GM12878 (cell line): Measurements from ENCODE around the gene HLX. TPM values are rescaled to one million over a fixed set of nuclear protein-coding genes. Genes with fewer than 3 reads are reported as not detected.

Experiments
- ATAC-seq: fragments of 200-7000 bp; cut with Tn5 transposase; 3 replicates; pipeline ENCODE4 v1.9.1; 2020; ENCODE audit warnings: mild to moderate bottlenecking, moderate library complexity
- BruUV-seq: library from RNA; stranded (reverse); fragments of 400-500 nt; replicated peaks from 2 replicates; lab custom pipeline; 2021; lab: Mats Ljungman, UMichigan
- CTCF ChIA-PET: fragments of 300-600 bp; sonication (Branson Sonifier 250); formaldehyde crosslinking; extraction: SDS; loops from one replicate; lab custom pipeline; 2021; ENCODE audit warnings: inconsistent platforms; lab: Yijun Ruan, JAX
- POLR2A ChIA-PET: fragments of 350-600 bp; formaldehyde crosslinking; extraction: SDS; loops from one replicate; lab custom pipeline; 2021; ENCODE audit warnings: inconsistent platforms; lab: Charles Lee
- RAD21 ChIA-PET: fragments of 300-600 bp; sonication (Branson Sonifier 250); formaldehyde crosslinking; loops from one replicate; lab custom pipeline; 2023; ENCODE audit warnings: antibody characterized with exemption; ENCODE audit not compliant: unreplicated experiment; lab: Charles Lee
- SMC1A ChIA-PET: fragments of 300-600 bp; sonication (Branson Sonifier 250); formaldehyde crosslinking; loops from one replicate; lab custom pipeline; 2023; ENCODE audit not compliant: unreplicated experiment, uncharacterized antibody; lab: Charles Lee
- DNase-seq: peaks from one replicate; pipeline ENCODE4 v3.0.0-alpha.2; 2011; ENCODE audit warnings: low read depth, low spot score
- FAIRE-seq: peaks from 3 replicates; lab custom pipeline; 2011; peaks lifted over from hg19 to GRCh38; lab: Jason Lieb, UNC
- H2AFZ ChIP-seq: 2 replicates; pipeline ENCODE4 v1.6.0; 2011; ENCODE audit warnings: low read depth, low read length, control low read depth; ENCODE audit not compliant: control insufficient read depth
- H3K27ac ChIP-seq: 2 replicates; pipeline ENCODE4 v1.5.1; 2011; ENCODE audit warnings: control low read depth; ENCODE audit not compliant: control insufficient read depth, insufficient read depth
- H3K27me3 ChIP-seq, 2 experiments: replicated peaks in 1 of 2; 2 replicates each; pipeline versions ENCODE4 v1.6.0 to v1.6.1; 2011; ENCODE audit warnings: low read length in 1 of 2; ENCODE audit not compliant: control insufficient read depth in 2 of 2, insufficient read depth in 2 of 2
- H3K36me3 ChIP-seq, 2 experiments: 2 replicates each; pipeline ENCODE4 v1.5.1; 2011; ENCODE audit warnings: low read length in 1 of 2; ENCODE audit not compliant: control insufficient read depth in 2 of 2, insufficient read depth in 2 of 2
- H3K4me1 ChIP-seq: 2 replicates; pipeline ENCODE4 v1.6.1; 2011; ENCODE audit warnings: mild to moderate bottlenecking, low read length, moderate library complexity, mixed read lengths; ENCODE audit not compliant: control insufficient read depth, insufficient read depth
- H3K4me2 ChIP-seq: 2 replicates; pipeline ENCODE4 v1.6.0; 2011; ENCODE audit warnings: control low read depth; ENCODE audit not compliant: control insufficient read depth, insufficient read depth
- H3K4me3 ChIP-seq: fragments of 200-600 bp; sonication (generic); 2 replicates; pipeline ENCODE4 v1.5.1; 2016
- H3K79me2 ChIP-seq: 2 replicates; pipeline ENCODE4 v1.6.0; 2011; ENCODE audit warnings: low read length; ENCODE audit not compliant: control insufficient read depth, insufficient read depth
- H3K9ac ChIP-seq: 2 replicates; pipeline ENCODE4 v1.8.0; 2011; ENCODE audit warnings: low read length, control low read depth, mixed read lengths; ENCODE audit not compliant: control insufficient read depth, insufficient read depth
- H3K9me3 ChIP-seq: replicated peaks from 3 replicates; pipeline ENCODE4 v1.5.1; 2011; ENCODE audit warnings: mild to moderate bottlenecking, low read length; ENCODE audit not compliant: control insufficient read depth, insufficient read depth
- H4K20me1 ChIP-seq: 2 replicates; pipeline ENCODE4 v1.6.0; 2011; ENCODE audit not compliant: control insufficient read depth, insufficient read depth
- BMI1 ChIP-seq: fragments of 450-650 bp; IDR thresholded peaks from 2 replicates; pipeline ENCODE4 v1.6.1; 2016; ENCODE audit warnings: mild to moderate bottlenecking, moderate library complexity, borderline replicate concordance
- CBX5 ChIP-seq: sonication (generic); IDR thresholded peaks from 2 replicates; pipeline ENCODE4 v1.6.1; 2016; ENCODE audit warnings: low read depth, moderate library complexity, mild to moderate bottlenecking, inconsistent platforms
- CREB1 ChIP-seq: IDR thresholded peaks from 2 replicates; pipeline ENCODE4 v1.6.1; 2012; ENCODE audit warnings: low read depth, mild to moderate bottlenecking, inconsistent platforms
- GATAD2B ChIP-seq: fragments of 450-650 bp; conservative IDR thresholded peaks from 2 replicates; pipeline ENCODE4 v1.6.1; 2017; ENCODE audit warnings: low read depth, mild to moderate bottlenecking, moderate library complexity
- HDAC2 ChIP-seq: fragments of 200-600 bp; sonication (generic); IDR thresholded peaks from 2 replicates; pipeline ENCODE4 v1.6.1; 2017
- IRF4 ChIP-seq: IDR thresholded peaks from 2 replicates; pipeline ENCODE4 v1.6.1; 2011; ENCODE audit warnings: low read depth, low read length
- KAT2A ChIP-seq: conservative IDR thresholded peaks from 2 replicates; pipeline ENCODE4 v1.6.1; 2011; ENCODE audit warnings: low read depth, low read length; ENCODE audit not compliant: control insufficient read depth
- KLF5 ChIP-seq: fragments of 450-650 bp; IDR thresholded peaks from 2 replicates; pipeline ENCODE4 v1.6.1; 2014; ENCODE audit warnings: mild to moderate bottlenecking; ENCODE audit not compliant: partially characterized antibody
- MEF2A ChIP-seq: IDR thresholded peaks from 2 replicates; pipeline ENCODE4 v1.6.1; 2011; ENCODE audit warnings: low read depth, mild to moderate bottlenecking, low read length, moderate library complexity; ENCODE audit not compliant: insufficient read depth
- MYC ChIP-seq: IDR thresholded peaks from 2 replicates; pipeline ENCODE4 v1.6.1; 2011; ENCODE audit warnings: mild to moderate bottlenecking, low read length, moderate library complexity, inconsistent platforms; ENCODE audit not compliant: insufficient read depth, insufficient replicate concordance, insufficient read length, severe bottlenecking
- POLR2AphosphoS5 ChIP-seq: IDR thresholded peaks from 2 replicates; pipeline ENCODE4 v1.6.1; 2011; ENCODE audit warnings: mild to moderate bottlenecking, low read length, inconsistent platforms
- RELA ChIP-seq: fragments of 450-650 bp; IDR thresholded peaks from 2 replicates; pipeline ENCODE4 v1.8.0; 2014; ENCODE audit warnings: borderline replicate concordance; ENCODE audit not compliant: partially characterized antibody
- REST ChIP-seq: IDR thresholded peaks from 2 replicates; pipeline ENCODE4 v1.6.1; 2012; ENCODE audit warnings: mild to moderate bottlenecking, low read depth, low read length
- RUNX3 ChIP-seq: IDR thresholded peaks from 2 replicates; pipeline ENCODE4 v1.6.1; 2012; ENCODE audit warnings: low read length, inconsistent platforms
- SIX5 ChIP-seq: IDR thresholded peaks from 2 replicates; pipeline ENCODE4 v1.6.1; 2011; ENCODE audit warnings: mild to moderate bottlenecking, low read depth, low read length, moderate library complexity; ENCODE audit not compliant: severe bottlenecking
- USF1 ChIP-seq: IDR thresholded peaks from 2 replicates; pipeline ENCODE4 v1.6.1; 2011; ENCODE audit warnings: borderline replicate concordance, low read depth, mild to moderate bottlenecking, moderate library complexity, mixed read lengths, low read length; ENCODE audit not compliant: insufficient read depth; ENCODE audit errors: extremely low read length
- ZNF384 ChIP-seq: IDR thresholded peaks from 2 replicates; pipeline ENCODE4 v1.6.1; 2012; ENCODE audit warnings: low read depth, mild to moderate bottlenecking, low read length, improper control_type of control experiment, borderline replicate concordance
- ZNF622 ChIP-seq: fragments of 450-650 bp; IDR thresholded peaks from 2 replicates; pipeline ENCODE4 v1.6.1; 2017; ENCODE audit warnings: mild to moderate bottlenecking, inconsistent platforms
- WGBS: methylation state at CpG from one replicate; pipeline ENCODE4 v1.1.6; 2016; ENCODE audit warnings: low lambda C conversion rate; ENCODE audit not compliant: insufficient replicate concordance, insufficient coverage; ENCODE audit errors: missing lambda C conversion rate; 5-methylcytosine and 5-hydroxymethylcytosine counted together
- in situ Hi-C: fragments of 300-500 bp; cut with MboI; formaldehyde crosslinking; loops from 9 replicates; pipeline ENCODE4 v1.14.3; 2018; ENCODE audit warnings: mixed read lengths
- intact Hi-C: fragments of 100-400 bp; cut with micrococcal nuclease; formaldehyde crosslinking; loops from one replicate; pipeline ENCODE4 v1.14.2; 2022; ENCODE audit not compliant: unreplicated experiment
- polyA plus RNA-seq, 11 experiments: library from polyadenylated mRNA; depleted of rRNA in 4 of 11; unstranded in 6 of 11; stranded (reverse) in 5 of 11; fragments of >200 nt; fragmentation: Nextera tagmentation in 4 of 11; fragmentation: Illumina TruSeq in 1 of 11; extraction: Ambion mirVana in 4 of 11; extraction: Trizol in 1 of 11; gene quantifications; 1 replicate in 1 of 11; 2 replicates in 10 of 11; pipeline versions ENCODE4 v1.2.1 to v1.2.3, GENCODE V29; 2011 to 2016; ENCODE audit warnings: inconsistent platforms in 2 of 11, missing spikeins in 2 of 11, low read depth in 1 of 11
- total RNA-seq, 4 experiments: library from RNA; depleted of rRNA in 3 of 4; stranded (reverse); fragments of >200 nt in 3 of 4; fragmentation: Illumina TruSeq in 1 of 4; extraction: Trizol in 1 of 4; gene quantifications; 2 replicates each; pipeline versions ENCODE4 v1.2.1 to v1.2.3, GENCODE V29; 2013 to 2021

HLX gene
- total and polyA plus RNA-seq, 10 of the 15 experiments (the other 5 are each of a cell fraction or from before 2014, with no cell fraction given) = 0.11 to 2.3 (median 1.1) TPM

- in situ Hi-C loops (no loop called here), intact Hi-C loops (no loop called here)
- TF ChIP-seq MEF2A (no peak), KLF5 (no peak), KAT2A (no peak), HDAC2 (no peak), ZNF384 (no peak), SIX5 (no peak), REST (no peak), CBX5 (no peak), BMI1 (no peak), RELA (no peak), ZNF622 (no peak), POLR2AphosphoS5 (no peak), CREB1 (no peak), GATAD2B (no peak), MYC (no peak), IRF4 (no peak), RUNX3 (no peak), USF1 (no peak)
- DNase-seq (no peak), ATAC-seq (no peak), FAIRE-seq (no peak)
- Histone ChIP-seq H3K27me3 (peaks cover 14 to 15% of the 10 kb centered on the region in 2 experiments; a peak in 3 of 4 replicates), H3K79me2 (no peaks in the 10 kb centered on the region), H4K20me1 (no peaks in the 10 kb centered on the region), H3K4me1 (no peaks in the 10 kb centered on the region), H3K9ac (no peak overlapping the region), H3K4me3 (no peak overlapping the region), H3K36me3 (no peaks in the 10 kb centered on the region), H3K9me3 (peaks cover 3% of the 10 kb centered on the region; the same call in 1 of the 3 replicates), H3K27ac (no peak overlapping the region), H2AFZ (no peak overlapping the region), H3K4me2 (no peak overlapping the region)
- SMC1A ChIA-PET = no interaction called here
- BruUV-seq = no TSS peak
- CTCF ChIA-PET = no interaction called here
- POLR2A ChIA-PET = no interaction called here
- WGBS = 43% methylated on average over 11 of the region's 11 CpGs
- RAD21 ChIA-PET = no interaction called here
Measured at GRCh38 chr1:220893701-220894024, 14.4 kb downstream of the HLX start.
